NT2/D1 (cell line): ENCODE data around the gene SARS1.

Experiments
- DNase-seq: peaks from one replicate; pipeline ENCODE4 v3.0.0-alpha.2; 2011; ENCODE audit warnings: low read depth, low spot score
- H3K27me3 ChIP-seq: 2 replicates; pipeline ENCODE4 v1.6.0; 2011; ENCODE audit warnings: mild to moderate bottlenecking; ENCODE audit not compliant: insufficient read length, insufficient read depth
- H3K36me3 ChIP-seq: 2 replicates; pipeline ENCODE4 v1.6.1; 2011; ENCODE audit warnings: mild to moderate bottlenecking, low read length, mixed read lengths; ENCODE audit not compliant: insufficient read depth, insufficient read length
- H3K4me1 ChIP-seq: 2 replicates; pipeline ENCODE4 v1.5.1; 2011; ENCODE audit not compliant: insufficient read depth, insufficient read length
- H3K4me3 ChIP-seq: 2 replicates; pipeline ENCODE4 v1.5.1; 2011; ENCODE audit warnings: low read depth; ENCODE audit not compliant: insufficient read length
- H3K9ac ChIP-seq: 2 replicates; pipeline ENCODE4 v1.6.0; 2011; ENCODE audit warnings: low read depth; ENCODE audit not compliant: insufficient read length
- H3K9me3 ChIP-seq: 2 replicates; pipeline ENCODE4 v1.5.1; 2011; ENCODE audit warnings: mild to moderate bottlenecking, low read length; ENCODE audit not compliant: insufficient read depth
- SUZ12 ChIP-seq: IDR thresholded peaks from 2 replicates; pipeline ENCODE4 v1.6.1; 2011; ENCODE audit not compliant: insufficient read length, insufficient read depth; ENCODE audit errors: extremely low read depth
- YY1 ChIP-seq: IDR thresholded peaks from 2 replicates; pipeline ENCODE4 v1.6.1; 2011; ENCODE audit not compliant: insufficient read length, insufficient read depth
- ZNF274 ChIP-seq: IDR thresholded peaks from 2 replicates; pipeline ENCODE4 v1.6.1; 2011; ENCODE audit warnings: mild to moderate bottlenecking, low read depth, low read length

SARS1 gene

GRCh38 chr1:109229531-109230127 is 15.9 kb downstream of the SARS1 start:
- H3K27me3 ChIP-seq, result no peaks in the 10 kb centered on the region
- peaks cover 55% of the 10 kb centered on the region for H3K36me3 ChIP-seq
- H3K9me3 ChIP-seq, result no peaks in the 10 kb centered on the region
- peak overlapping the region; percentile 52 for H3K9ac ChIP-seq
- H3K4me1 ChIP-seq, result peaks cover 9% of the 10 kb centered on the region
- no peak overlapping the region for H3K4me3 ChIP-seq
- no peak for TF ChIP-seq YY1
- TF ChIP-seq ZNF274, result no peak
- TF ChIP-seq SUZ12, result no peak
- peak; percentile 98 for DNase-seq

DNA sequence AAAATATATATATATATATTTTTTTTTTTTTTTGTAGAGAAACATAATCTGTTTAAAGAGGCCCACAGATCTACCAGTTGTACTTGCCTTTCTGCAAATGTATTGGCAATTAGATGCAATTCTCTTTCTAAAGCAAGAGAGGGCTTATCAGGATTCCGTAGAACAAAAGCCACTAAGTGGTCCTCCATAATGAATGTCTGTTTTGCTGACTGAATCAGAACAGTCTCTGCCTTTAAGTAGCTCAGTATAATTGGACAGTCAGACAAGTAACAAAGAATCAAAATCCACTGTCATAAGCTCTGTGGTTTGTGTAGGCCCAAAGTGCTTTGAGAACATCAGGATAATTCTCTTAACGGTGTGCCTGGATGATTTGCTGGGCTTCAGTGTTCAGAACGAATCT is 17.3 kb downstream of the SARS1 start:
- H3K36me3 ChIP-seq, result peaks cover 66% of the 10 kb centered on the region
- no peak overlapping the region for H3K9ac ChIP-seq
- TF ChIP-seq ZNF274 (no peak), YY1 (no peak), SUZ12 (no peak)
- no peaks in the 10 kb centered on the region for H3K27me3 ChIP-seq
- no peaks in the 10 kb centered on the region for H3K9me3 ChIP-seq
- H3K4me3 ChIP-seq, result no peak overlapping the region
- peaks cover 7% of the 10 kb centered on the region for H3K4me1 ChIP-seq
- DNase-seq, result no peak

GRCh38 chr1:109235137-109235536 is 21.4 kb downstream of the SARS1 start:
- Histone ChIP-seq H3K4me1 (peaks cover 11% of the 10 kb centered on the region), H3K27me3 (no peaks in the 10 kb centered on the region), H3K4me3 (no peak overlapping the region), H3K9me3 (no peaks in the 10 kb centered on the region), H3K36me3 (peaks cover 90% of the 10 kb centered on the region), H3K9ac (no peak overlapping the region)
- no peak for TF ChIP-seq ZNF274
- DNase-seq, result no peak

GRCh38 chr1:109237512-109237911 is 23.8 kb downstream of the SARS1 start:
- peaks cover 25% of the 10 kb centered on the region for H3K4me1 ChIP-seq
- no peaks in the 10 kb centered on the region for H3K27me3 ChIP-seq
- TF ChIP-seq YY1, result no peak
- TF ChIP-seq SUZ12, result no peak
- no peak for TF ChIP-seq ZNF274
- H3K36me3 ChIP-seq, result peaks cover 69% of the 10 kb centered on the region
- H3K9me3 ChIP-seq, result no peaks in the 10 kb centered on the region
- H3K9ac ChIP-seq, result no peak overlapping the region
- no peak overlapping the region for H3K4me3 ChIP-seq
- no peak for DNase-seq

DNA sequence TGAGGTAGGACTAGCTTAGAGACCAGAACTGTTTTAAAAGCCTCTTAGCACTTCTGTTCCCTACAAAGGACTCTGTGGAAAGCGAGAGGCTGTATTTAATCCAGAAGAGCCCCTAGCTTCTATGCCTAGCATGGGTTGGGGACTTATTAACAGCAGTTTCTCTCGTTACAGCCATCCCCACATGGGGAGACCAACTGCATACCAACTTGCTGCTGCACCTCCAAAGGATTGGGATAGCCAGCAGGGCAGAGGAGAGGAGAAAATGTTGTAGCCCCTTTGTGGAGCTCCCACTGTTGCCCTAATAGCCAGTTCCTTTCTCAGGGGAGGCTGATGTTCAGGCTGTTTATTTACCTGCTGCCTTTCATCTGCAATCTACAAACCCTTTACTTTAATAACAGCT is 24.7 kb downstream of the SARS1 start:
- Histone ChIP-seq H3K36me3 (peaks cover 62% of the 10 kb centered on the region), H3K4me1 (peaks cover 26% of the 10 kb centered on the region)
- TF ChIP-seq YY1, result no peak
- TF ChIP-seq SUZ12, result no peak
- TF ChIP-seq ZNF274, result no peak

GRCh38 chr1:109239047-109239408 is 25.3 kb downstream of the SARS1 start:
- Histone ChIP-seq H3K4me3 (no peak overlapping the region), H3K36me3 (peaks cover 61% of the 10 kb centered on the region), H3K9ac (peak overlapping the region; percentile 32), H3K27me3 (no peaks in the 10 kb centered on the region), H3K4me1 (peaks cover 26% of the 10 kb centered on the region), H3K9me3 (no peaks in the 10 kb centered on the region)
- no peak for DNase-seq
- no peak for TF ChIP-seq SUZ12
- no peak for TF ChIP-seq YY1
- TF ChIP-seq ZNF274, result no peak

More for the DNA sequence above, 24.7 kb downstream of the SARS1 start:
- no peak overlapping the region for H3K9ac ChIP-seq
- no peak for DNase-seq
- no peaks in the 10 kb centered on the region for H3K27me3 ChIP-seq
- no peak overlapping the region for H3K4me3 ChIP-seq
- H3K9me3 ChIP-seq, result no peaks in the 10 kb centered on the region

DNA sequence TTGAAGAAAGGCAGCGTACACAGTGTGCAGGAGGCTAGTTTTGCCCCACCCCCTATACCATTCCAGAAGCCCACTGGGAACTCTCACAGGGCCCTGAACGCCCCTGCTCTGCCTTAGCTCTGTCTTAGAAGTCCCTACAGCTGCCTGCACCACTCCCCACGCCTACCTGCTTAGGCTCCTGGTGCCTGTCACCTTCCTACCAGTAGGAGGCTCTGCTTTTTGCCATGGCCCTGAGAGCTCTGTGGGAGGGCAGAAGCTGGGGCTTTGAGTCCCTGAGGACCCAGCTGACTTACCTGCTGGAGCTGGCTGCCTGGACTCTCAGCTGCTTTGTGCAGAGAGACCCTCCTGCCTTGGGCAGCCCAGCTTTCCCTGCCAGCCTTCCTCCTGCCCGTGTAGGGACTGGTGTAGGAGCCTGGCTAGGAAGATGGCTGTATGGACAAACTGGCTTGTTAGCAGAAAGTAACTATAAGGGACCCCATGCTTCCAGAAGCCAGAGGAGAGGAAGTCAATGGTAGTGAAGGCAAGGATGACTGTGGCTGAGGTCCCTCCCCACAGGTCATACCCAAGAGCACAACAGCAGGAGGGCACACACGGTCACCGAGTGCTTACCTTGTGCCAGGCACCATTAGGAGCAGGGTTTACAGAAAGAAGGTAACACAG is 25.8 kb downstream of the SARS1 start:
- H3K36me3 ChIP-seq, result peaks cover 56% of the 10 kb centered on the region
- peak overlapping the region; percentile 32 for H3K9ac ChIP-seq
- peak; percentile 60 for DNase-seq
- H3K9me3 ChIP-seq, result no peaks in the 10 kb centered on the region
- H3K4me3 ChIP-seq, result no peak overlapping the region
- no peaks in the 10 kb centered on the region for H3K27me3 ChIP-seq
- H3K4me1 ChIP-seq, result peaks cover 26% of the 10 kb centered on the region
- TF ChIP-seq SUZ12 (no peak), YY1 (no peak), ZNF274 (no peak)
